Stimulated activated CD8-positive, alpha-beta memory T cell treated with anti-CD3 and anti-CD28 coated beads, Interleukin-7, amount 100 ng/mL, for 1 hour (primary cell): ENCODE data around the gene C4A.
"Not testable (repeated sequence)": the region's sequence is repeated elsewhere in the genome, so short reads cannot be mapped to it uniquely, and the experiment has no call there.

ENCODE experiments used
- DNase-seq, 2 donors: peaks; one replicate each; pipeline ENCODE4 v3.0.0-alpha.2; 2020; ENCODE audit warnings: low read depth in 2 of 2

C4A gene

DNA sequence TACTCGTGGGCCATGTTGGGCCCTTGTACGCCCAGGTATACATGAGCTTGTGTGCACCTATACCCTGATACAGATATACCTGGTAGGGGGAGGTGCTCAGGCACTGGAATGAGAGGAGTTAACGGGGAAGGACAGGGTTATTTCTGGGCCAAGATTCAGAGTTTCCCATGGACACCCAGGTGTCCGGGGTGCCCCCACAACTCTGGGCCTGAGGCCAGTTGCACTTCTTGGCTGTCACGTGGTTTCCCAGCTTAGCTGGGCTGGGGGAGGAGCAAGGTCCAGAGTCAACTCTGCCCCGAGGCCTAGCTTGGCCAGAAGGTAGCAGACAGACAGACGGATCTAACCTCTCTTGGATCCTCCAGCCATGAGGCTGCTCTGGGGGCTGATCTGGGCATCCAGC, at the start of gene C4A:
Gene C4A (plus strand): TSS at position 314 of the 400 bp plus-strand sequence. CDS start 51 bp downstream, at position 365.
- DNase-seq = not testable (repeated sequence)

DNA sequence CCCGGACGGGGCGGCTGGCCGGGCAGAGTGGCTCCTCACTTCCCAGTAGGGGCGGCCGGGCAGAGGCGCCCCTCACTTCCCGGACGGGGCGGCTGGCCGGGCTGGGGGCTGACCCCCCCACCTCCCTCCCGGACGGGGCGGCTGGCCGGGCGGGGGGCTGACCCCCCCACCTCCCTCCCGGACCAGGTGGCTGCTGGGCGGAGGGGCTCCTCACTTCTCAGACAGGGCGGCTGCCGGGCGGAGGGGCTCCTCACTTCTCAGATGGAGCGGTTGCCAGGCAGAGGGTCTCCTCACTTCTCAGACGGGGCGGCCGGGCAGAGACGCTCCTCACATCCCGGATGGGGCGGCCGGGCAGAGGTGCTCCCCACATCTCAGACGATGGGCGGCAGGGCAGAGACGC, 49.7 kb upstream of the C4A start:
- not testable (repeated sequence) for DNase-seq

DNA sequence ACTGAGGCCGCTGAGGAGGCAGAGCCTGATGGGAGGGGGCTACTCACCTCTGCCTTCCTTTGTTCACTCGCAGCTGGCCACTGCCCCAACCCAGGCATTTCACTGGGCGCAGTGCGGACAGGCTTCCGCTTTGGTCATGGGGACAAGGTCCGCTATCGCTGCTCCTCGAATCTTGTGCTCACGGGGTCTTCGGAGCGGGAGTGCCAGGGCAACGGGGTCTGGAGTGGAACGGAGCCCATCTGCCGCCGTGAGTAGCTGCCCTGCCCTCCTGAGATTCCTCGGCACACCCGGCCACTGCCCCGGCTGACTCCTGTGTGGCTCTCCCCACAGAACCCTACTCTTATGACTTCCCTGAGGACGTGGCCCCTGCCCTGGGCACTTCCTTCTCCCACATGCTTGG, 48.3 kb upstream of the C4A start:
- DNase-seq = no peak

DNA sequence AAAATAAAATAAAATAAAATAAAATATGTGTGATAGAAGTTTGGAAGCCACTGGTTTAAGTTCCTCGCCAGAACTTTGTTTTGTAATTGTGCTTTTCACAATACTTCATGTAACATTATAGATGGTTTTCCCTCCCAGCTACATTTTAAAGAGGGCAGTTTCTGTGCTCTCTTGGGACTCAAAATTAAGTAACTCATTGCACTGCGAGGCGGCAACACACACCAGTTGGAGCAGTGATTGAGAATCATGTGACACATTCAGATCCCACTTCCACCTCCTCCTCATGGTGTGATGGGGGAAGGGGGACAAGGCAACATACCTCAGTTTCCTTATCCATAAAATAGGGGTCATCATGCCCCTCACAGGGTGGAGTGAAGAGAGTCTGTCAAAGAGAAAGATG, 46.8 kb upstream of the C4A start:
- DNase-seq = no peak

DNA sequence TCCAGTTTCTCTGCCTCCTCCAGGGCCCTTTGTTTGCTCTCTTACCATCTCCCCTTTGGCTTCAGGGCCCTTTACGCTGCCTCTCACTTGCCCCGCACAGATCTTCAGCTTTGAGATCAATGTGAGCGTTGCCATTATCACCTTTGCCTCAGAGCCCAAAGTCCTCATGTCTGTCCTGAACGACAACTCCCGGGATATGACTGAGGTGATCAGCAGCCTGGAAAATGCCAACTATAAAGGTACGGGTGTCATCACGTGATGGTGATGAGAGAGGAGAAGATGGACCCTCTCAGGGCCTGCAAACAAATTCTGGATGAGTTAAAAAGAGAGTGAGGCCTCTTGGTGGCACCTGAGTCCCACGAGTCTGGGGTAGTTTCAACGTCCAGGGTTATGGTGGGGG, 46.0 kb upstream of the C4A start:
- no peak for DNase-seq

DNA sequence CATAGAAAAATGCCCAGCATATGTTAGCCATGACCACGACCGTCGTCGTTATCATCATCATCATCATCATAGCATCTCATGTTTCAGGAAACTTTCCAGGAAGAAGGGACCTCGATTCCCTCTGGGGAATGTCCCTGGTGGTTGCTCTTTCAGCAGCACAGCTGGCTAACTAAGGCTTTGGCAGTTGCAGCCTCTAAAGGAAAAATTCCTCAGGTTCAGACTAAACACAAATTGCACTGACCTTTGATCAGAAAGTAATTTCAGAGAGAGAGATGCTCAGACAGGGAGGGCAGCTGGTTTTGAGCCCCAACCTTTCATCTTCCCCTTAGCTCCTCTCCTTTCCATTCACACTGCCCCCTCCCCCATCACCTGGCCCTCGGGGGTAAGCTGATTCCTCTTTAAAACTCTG, 41.6 kb upstream of the C4A start:
- DNase-seq = no peak

DNA sequence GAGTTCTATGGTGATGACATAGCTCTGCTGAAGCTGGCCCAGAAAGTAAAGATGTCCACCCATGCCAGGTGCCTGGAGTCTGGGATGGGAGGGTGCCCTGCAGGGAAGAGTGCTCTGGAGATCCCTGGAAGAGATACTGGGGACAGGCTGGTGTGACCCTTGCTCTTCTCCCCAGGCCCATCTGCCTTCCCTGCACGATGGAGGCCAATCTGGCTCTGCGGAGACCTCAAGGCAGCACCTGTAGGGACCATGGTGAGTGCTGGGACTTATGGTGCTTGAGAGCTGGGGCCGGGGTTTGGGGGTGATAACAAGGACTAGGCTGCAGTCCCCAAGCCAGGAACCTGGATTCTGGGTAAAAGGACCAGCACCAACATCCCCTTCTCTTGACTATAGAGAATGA, 38.1 kb upstream of the C4A start:
- DNase-seq = no peak

DNA sequence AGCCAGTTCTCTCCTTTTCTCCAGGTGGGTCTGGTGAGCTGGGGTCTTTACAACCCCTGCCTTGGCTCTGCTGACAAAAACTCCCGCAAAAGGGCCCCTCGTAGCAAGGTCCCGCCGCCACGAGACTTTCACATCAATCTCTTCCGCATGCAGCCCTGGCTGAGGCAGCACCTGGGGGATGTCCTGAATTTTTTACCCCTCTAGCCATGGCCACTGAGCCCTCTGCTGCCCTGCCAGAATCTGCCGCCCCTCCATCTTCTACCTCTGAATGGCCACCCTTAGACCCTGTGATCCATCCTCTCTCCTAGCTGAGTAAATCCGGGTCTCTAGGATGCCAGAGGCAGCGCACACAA, 36.7 kb upstream of the C4A start:
- DNase-seq = no peak

DNA sequence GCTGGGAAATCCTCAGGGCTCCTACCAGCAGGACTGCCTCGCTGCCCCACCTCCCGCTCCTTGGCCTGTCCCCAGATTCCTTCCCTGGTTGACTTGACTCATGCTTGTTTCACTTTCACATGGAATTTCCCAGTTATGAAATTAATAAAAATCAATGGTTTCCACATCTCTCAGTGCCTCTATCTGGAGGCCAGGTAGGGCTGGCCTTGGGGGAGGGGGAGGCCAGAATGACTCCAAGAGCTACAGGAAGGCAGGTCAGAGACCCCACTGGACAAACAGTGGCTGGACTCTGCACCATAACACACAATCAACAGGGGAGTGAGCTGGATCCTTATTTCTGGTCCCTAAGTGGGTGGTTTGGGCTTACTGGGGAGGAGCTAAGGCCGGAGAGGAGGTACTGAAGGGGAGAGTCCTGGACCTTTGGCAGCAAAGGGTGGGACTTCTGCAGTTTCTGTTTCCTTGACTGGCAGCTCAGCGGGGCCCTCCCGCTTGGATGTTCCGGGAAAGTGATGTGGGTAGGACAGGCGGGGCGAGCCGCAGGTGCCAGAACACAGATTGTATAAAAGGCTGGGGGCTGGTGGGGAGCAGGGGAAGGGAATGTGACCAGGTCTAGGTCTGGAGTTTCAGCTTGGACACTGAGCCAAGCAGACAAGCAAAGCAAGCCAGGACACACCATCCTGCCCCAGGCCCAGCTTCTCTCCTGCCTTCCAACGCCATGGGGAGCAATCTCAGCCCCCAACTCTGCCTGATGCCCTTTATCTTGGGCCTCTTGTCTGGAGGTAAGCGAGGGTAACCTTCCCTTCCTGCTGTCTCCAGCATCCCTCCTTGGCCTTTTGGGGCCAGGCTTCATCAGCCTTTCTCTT, 36.1 kb upstream of the C4A start, which contains the start of gene CFB:
Gene CFB (plus strand): TSS at position 589 of the 863 bp plus-strand sequence. CDS start 127 bp downstream, at position 716.
- DNase-seq = no peak

DNA sequence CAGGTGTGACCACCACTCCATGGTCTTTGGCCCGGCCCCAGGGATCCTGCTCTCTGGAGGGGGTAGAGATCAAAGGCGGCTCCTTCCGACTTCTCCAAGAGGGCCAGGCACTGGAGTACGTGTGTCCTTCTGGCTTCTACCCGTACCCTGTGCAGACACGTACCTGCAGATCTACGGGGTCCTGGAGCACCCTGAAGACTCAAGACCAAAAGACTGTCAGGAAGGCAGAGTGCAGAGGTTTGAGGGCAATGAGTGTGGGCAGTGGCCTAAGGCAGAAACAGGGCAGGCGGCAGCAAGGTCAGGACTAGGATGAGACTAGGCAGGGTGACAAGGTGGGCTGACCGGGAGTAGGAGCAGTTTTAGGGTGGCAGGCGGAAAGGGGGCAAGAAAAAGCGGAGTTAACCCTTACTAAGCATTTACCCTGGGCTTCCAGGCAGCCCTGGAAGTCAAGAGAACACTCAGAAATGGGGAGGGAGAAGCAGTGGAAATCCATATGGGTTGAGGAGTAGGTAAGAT, 35.4 kb upstream of the C4A start:
- no peak for DNase-seq

DNA sequence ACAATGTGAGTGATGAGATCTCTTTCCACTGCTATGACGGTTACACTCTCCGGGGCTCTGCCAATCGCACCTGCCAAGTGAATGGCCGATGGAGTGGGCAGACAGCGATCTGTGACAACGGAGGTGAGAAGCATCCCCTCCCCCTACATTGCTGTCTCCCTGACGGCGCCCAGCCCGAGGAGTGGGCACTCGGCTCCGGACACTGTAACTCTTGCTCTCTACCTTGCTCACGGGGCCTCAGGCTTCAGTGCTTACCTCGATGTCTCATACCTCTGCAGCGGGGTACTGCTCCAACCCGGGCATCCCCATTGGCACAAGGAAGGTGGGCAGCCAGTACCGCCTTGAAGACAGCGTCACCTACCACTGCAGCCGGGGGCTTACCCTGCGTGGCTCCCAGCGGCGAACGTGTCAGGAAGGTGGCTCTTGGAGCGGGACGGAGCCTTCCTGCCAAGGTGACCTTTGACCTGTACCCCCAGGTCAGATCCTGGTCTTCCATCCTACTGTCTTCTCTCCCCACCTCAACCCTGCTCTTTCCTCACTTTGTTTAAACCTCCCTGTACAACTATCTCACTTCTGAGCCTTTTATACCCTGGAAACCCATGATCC, 34.7 kb upstream of the C4A start:
- DNase-seq = no peak

DNA sequence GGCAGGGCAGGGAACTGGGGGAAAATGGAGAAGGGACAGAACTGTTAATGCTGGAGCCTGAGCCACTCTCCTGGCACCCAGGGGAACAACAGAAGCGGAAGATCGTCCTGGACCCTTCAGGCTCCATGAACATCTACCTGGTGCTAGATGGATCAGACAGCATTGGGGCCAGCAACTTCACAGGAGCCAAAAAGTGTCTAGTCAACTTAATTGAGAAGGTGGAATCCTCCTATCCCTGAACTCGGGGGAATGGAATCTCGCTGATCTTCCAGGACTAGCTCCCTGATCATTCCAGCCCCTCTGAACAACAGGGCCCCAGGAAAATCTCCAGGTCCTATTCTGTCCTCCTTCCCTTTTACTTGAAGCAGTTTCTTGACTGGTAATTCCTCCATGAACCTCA, 34.0 kb upstream of the C4A start:
- DNase-seq = no peak

DNA sequence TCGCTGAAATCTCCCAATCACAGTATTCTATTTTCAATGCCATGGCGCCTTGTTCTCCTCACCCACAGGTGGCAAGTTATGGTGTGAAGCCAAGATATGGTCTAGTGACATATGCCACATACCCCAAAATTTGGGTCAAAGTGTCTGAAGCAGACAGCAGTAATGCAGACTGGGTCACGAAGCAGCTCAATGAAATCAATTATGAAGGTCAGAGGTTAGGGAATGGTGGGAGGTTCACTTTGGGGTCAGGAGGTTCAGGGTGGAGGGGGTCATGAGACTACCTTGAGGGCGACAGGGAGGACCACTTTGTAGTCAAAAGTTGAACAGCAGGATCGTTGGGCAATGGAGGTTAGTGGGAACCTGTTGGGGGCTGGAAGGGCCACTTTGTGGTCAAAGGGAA, 33.6 kb upstream of the C4A start:
- no peak for DNase-seq

DNA sequence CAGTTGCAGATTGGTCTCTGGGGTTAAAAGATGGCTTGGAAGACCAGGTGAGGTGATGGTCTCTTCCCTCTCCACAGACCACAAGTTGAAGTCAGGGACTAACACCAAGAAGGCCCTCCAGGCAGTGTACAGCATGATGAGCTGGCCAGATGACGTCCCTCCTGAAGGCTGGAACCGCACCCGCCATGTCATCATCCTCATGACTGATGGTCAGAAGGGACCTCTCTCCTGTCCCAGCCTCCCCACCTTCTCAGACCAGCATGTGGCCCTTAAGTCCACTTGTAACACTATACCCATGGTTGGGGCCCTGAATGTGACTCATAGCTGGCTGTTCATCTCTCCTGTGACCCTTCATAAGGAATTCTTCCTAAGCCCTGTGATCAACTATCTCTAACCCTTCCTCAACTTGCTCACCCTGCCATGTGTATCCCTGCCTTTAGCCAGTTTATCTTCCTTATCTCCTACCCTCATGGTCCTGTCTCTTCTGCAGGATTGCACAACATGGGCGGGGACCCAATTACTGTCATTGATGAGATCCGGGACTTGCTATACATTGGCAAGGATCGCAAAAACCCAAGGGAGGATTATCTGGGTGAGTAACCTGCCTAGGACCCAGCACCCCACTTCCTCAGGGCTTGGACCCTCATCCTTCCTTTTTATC, 33.0 kb upstream of the C4A start:
- DNase-seq = no peak

DNA sequence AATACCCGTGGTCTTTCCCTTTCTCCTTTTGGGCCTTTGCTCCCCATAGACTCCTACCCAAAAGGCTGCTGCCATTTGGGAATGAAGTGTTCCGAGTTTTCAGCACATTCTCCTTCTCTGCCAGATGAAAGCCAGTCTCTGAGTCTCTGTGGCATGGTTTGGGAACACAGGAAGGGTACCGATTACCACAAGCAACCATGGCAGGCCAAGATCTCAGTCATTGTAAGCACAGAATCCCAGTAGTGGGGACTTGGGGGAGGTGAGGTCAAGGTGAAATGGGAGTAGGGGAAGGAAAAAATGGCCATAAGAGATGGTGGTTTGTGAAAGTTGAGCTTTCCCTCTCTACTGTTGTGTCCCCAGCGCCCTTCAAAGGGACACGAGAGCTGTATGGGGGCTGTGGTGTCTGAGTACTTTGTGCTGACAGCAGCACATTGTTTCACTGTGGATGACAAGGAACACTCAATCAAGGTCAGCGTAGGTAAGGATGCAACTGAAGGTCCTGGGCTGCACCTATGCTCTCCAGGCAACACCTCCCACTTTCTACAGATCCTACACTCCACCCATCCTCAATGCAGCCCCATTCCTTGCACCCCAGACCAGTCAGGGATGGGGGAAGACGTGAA, 31.8 kb upstream of the C4A start:
- DNase-seq = no peak

DNA sequence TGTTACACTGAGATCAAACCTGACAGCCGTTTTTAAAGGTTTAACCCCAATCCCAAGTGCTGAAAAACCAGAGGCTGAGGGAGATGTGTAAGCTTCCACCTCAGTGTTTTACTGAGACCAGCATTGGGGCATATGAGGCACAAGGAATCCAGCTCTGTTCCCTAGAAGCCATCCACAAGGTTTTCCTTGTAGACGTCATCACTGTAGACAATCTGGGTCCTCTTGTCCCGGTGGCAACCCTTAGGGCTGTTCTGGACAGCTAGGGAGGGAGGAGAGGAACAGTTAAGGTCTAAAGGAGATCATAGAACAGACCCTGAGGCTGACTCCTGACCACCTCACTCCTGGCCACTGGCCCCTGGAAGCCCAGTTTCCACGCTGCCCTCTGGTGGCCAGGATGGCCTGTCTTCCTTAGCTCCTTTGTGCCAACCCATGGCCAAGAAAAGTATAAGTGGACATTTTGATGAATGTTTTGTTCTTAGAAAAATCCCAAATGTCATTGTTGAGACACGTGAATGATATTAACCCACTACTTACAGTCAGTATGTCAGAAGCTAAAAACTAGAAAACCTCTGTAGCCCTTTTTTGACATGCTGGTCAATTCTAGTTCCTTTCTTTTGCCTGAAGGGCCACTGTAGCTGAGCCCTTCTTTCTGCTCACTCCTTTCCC, 29.6 kb upstream of the C4A start:
- DNase-seq = no peak

DNA sequence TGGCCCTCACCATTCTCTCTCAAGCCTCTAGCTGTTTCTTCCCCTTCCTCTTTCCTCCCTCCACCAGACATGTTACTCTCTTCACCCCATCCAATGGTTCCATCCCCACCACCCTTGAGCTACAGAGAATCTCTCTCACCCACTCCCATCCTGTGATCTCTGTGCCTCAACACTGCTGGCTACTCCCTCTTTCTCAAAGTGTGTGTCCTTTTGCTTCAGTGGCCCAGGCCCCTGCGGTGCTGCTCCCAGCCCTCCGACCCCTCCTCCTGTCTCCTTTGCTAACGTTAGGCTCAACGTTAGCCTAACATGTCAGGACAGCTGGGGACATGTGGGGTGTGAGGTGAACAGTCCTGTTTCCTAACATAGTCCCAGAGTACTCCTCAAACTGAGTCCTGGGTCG, 29.0 kb upstream of the C4A start:
- no peak for DNase-seq

DNA sequence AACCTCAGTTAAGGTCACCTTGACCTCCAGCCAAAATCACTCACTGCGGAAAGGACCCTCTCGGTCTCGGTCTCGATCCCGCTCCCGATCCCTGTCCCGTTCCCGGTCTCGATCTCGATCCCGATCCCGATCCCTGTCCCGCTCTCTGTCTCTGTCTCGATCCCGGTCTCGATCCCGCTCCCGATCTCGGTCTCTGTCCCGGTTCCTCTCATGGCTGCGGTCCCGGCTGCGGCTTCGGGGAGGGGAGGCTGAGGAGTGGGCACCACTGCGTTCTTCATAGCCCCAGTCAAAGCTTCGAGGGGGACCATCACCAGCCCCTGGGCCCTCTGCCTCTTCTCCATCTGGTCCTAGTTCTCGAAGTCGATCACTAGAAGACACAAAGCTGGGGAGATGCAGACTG, 27.3 kb upstream of the C4A start:
- no peak for DNase-seq

DNA sequence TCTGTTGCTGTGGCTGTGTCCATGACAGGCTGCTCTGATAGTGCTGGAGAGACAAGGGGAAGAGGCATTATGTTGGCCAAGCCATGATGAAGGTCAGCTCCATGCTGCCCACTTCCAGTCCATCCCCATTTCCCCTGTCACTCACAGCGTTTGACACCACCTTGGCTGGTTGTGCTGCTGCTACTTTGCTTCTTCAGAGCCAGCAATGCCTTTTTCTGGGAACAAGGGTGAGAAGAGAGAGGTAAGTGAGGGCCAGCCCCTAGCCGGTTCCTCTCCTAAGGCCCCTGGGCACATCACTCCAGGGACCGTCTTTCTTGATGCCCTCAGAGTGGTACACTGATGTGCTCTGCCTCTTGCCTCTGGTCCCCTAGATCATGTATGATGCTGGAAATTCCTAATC, 25.1 kb upstream of the C4A start:
- no peak for DNase-seq

DNA sequence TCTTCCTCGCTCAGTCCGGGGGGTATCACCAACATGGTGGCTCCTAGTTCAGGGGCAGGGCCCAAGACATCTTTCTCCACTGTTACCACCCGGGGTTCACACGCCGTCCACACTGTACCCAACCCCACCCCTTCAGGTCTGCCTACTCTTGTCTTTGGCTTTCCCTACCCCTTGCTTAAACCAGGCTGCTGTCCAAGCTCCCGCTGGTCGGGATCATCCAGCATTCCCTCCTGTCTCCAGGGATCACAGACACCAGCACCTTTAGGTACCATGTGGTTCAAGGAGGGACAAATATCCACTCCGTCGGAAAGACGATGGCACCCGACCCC, 23.5 kb upstream of the C4A start:
- DNase-seq = no peak

DNA sequence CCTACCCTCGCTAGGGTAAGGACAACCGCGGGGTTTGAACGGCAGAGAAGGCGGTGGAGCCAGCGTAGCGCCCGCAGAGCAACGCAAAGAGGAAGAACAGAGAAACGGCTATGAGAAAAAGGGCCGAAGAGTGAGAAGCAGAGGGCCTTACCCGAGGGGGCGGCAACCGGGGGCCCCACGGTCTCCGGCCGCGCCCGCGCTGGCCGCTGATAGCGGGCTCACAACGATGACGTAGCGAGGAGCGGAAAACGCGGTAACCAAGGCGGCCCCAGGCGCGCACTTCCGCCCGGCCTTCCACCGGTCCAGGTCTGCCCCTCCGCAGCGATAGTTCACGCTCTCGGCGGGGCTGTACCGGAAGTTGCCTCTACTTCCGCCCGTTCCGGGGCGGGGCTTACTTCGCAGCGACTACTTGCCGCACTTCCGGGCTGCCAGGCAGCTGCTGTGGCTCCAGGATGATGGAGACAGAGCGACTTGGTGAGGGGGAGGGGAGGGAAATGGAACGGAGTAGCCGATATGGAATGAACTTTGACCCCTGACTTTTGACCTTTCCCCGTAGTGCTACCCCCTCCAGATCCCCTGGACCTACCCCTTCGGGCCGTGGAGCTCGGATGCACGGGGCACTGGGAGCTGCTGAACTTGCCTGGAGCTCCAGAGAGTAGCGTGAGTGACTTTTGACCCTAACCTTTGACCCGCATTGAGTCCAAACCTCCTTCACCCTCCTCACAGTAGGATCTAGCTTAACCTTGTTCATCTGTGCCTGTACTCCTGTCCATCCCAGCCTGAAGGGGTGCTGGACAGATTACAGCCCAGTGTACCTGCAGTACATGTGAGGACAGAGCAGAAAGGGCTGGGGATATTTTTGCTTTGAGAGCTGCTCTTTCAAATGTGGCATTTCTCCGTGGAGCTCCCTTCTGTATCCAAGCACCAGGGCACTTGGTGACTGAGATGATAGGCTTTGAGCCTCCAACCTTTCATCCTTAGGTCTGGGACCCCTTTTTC, 22.8 kb upstream of the C4A start, which contains the start of the genes NELFE and SKIC2:
Gene NELFE (minus strand): TSS at position 231 of the 999 bp plus-strand sequence. CDS start 525 bp downstream, outside the sequence.
Gene SKIC2 (plus strand): TSS at position 435 of the 999 bp plus-strand sequence. CDS start 18 bp downstream, at position 453.
- DNase-seq = peak; percentile 95 to 99
